ENCODE measurements around the gene GLO1. TPM values are rescaled to one million over a fixed set of nuclear protein-coding genes. Genes with fewer than 3 reads are reported as not detected.

The GLO1 gene
- total RNA-seq, 1 donor from 2014 or later: 129 TPM

DNA sequence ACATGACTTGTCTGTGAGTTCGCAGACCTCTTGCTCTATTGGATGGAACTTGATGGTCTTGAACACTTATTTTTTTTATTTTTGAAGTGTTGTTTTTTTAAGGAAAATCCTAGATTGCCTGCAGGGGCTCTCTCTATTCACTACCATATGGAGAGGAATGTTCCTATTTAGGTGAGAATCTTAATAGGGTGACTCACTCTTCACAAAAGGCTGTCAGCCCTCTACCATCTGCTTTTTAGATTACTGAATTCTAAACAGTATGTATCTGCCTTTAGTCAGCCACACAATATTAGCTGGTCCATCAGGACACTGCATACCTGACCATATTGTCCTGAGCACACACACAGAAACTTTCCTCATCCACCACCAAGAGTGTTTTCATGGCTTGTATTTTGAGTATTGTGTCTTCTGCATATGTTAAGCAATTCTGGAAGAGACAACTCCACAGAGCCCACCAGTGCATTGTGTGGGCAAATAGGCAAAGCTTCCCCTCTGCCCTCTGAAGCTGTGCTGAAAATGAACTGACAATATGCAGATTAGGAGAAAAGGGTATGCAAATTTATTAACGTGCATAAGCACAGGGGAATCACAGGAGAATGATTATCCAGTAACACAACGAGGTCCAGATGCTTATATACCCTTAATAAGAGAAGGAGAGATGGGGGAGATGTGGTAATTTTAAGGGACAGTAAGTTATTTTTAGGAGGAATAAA, 56.6 kb downstream of the GLO1 start:
- intact Hi-C loops (cut with micrococcal nuclease): no loop called here
- H3K4me3 Mint-ChIP-seq (ENCODE audit: low read depth): no peak overlapping the region
- no peaks in the 10 kb centered on the region for H3K27me3 Mint-ChIP-seq (ENCODE audit: low read depth)
- peaks cover 11% of the 10 kb centered on the region for H3K36me3 Mint-ChIP-seq (ENCODE audit: low read depth)
- H3K4me1 Mint-ChIP-seq (ENCODE audit: low read depth): peaks cover 17% of the 10 kb centered on the region
- no peak overlapping the region for H3K27ac Mint-ChIP-seq
- DNase-seq (ENCODE audit: low spot score): no peak
- H3K9me3 Mint-ChIP-seq: peaks cover 3% of the 10 kb centered on the region

- Mint-ChIP-seq H3K27me3 (ENCODE audit: low read depth) (no peaks in the 10 kb centered on the region), H3K9me3 (no peaks in the 10 kb centered on the region), H3K27ac (no peak overlapping the region), H3K4me1 (ENCODE audit: low read depth) (peaks cover 20% of the 10 kb centered on the region), H3K4me3 (ENCODE audit: low read depth) (no peak overlapping the region), H3K36me3 (ENCODE audit: low read depth) (peaks cover 5% of the 10 kb centered on the region)
- intact Hi-C loops (cut with micrococcal nuclease): no loop called here
- DNase-seq (ENCODE audit: low spot score): no peak
These were observed 58.0 kb downstream of the GLO1 start for GRCh38 chr6:38644951-38645350.

DNA sequence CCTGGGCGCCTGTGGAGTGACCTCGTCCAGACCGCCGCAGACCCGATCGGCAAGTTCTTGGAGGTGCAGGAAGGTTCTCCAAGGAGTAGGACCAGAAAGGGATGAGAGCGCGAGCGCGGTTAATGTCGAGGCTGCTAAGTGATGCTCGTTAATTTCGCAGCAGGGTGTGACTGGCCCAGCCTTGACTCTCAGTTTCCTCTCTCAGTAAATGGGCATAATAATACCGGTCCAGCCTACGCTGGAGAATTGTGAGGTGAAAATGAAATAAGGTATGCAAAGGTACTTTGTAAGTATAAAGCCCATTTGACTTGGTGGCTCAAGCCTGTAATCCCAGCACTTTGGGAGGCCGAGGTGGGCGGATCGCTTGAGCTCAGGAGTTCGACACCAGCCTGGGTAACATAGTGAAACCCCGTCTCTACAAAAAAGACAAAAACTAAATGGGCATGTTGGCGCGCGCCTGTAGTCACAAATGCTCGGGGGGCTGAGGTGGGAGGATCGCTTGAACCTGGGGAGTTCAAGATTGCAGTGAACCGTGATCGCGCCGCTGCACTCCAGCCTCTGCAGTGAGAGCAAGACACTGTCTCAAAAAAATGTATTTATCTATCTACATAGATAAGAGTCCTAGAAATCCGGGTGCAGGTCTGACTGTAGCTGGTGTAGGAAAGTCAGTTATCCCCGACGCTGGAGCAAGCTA, 62.6 kb downstream of the GLO1 start:
- Mint-ChIP-seq H3K27ac (peak overlapping the region; percentile 86), H3K9me3 (no peaks in the 10 kb centered on the region), H3K36me3 (ENCODE audit: low read depth) (no peaks in the 10 kb centered on the region), H3K4me1 (ENCODE audit: low read depth) (peaks cover 43% of the 10 kb centered on the region), H3K27me3 (ENCODE audit: low read depth) (no peaks in the 10 kb centered on the region), H3K4me3 (ENCODE audit: low read depth) (peak overlapping the region; percentile 89)
- intact Hi-C loops (cut with micrococcal nuclease): no loop called here
- no peak for DNase-seq (ENCODE audit: low spot score)

GRCh38 chr6:38639498-38640215, 63.3 kb downstream of the GLO1 start, which contains the start of gene BTBD9:
BTBD9 (minus strand) TSS chr6:38639929.
- no peaks in the 10 kb centered on the region for H3K27me3 Mint-ChIP-seq (ENCODE audit: low read depth)
- H3K36me3 Mint-ChIP-seq (ENCODE audit: low read depth): no peaks in the 10 kb centered on the region
- peak within 1 kb of the TSS; percentile 89 for H3K4me3 Mint-ChIP-seq (ENCODE audit: low read depth)
- H3K9me3 Mint-ChIP-seq: no peaks in the 10 kb centered on the region
- intact Hi-C loops (cut with micrococcal nuclease): loop anchor here (1.0 to 5.0 kb wide), 3 partner anchors 63 to 75 kb away; partner anchors contain the start of genes DNAH8 and GLO1
- H3K4me1 Mint-ChIP-seq (ENCODE audit: low read depth): peaks cover 44% of the 10 kb centered on the region
- peak within 1 kb of the TSS; percentile 86 for H3K27ac Mint-ChIP-seq
- peak; percentile 83 for DNase-seq (ENCODE audit: low spot score)

GRCh38 chr6:38638941-38639497, 63.9 kb downstream of the GLO1 start:
- no peaks in the 10 kb centered on the region for H3K36me3 Mint-ChIP-seq (ENCODE audit: low read depth)
- no peaks in the 10 kb centered on the region for H3K27me3 Mint-ChIP-seq (ENCODE audit: low read depth)
- H3K4me3 Mint-ChIP-seq (ENCODE audit: low read depth): peak overlapping the region; percentile 89
- intact Hi-C loops (cut with micrococcal nuclease): loop anchor here (1.0 to 5.0 kb wide), 3 partner anchors 63 to 76 kb away; partner anchors contain the start of genes DNAH8 and GLO1
- DNase-seq (ENCODE audit: low spot score): peak; percentile 44
- H3K27ac Mint-ChIP-seq: peak overlapping the region; percentile 79
- no peaks in the 10 kb centered on the region for H3K9me3 Mint-ChIP-seq
- peaks cover 48% of the 10 kb centered on the region for H3K4me1 Mint-ChIP-seq (ENCODE audit: low read depth)

DNA sequence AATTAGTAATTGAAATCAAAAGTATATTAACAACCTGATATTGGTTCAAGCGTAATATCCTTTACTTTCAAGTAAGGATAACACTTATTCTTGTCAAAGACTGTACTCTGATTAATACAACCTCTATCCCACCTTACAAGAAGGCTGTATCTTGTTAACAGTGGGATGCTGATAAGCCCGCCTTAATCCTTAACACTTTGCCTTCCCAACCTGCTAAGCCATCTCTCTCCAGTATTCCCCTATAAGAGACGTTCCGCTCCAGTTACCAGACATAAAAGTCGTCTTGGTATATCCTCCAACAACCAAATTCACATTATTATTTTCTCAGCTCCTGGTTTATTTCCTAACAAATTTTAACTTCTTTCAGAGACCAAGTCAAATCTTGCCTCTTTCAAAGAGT, 65.2 kb downstream of the GLO1 start:
- Mint-ChIP-seq H3K4me1 (ENCODE audit: low read depth) (peaks cover 48% of the 10 kb centered on the region), H3K9me3 (no peaks in the 10 kb centered on the region), H3K27me3 (ENCODE audit: low read depth) (no peaks in the 10 kb centered on the region), H3K4me3 (ENCODE audit: low read depth) (no peak overlapping the region), H3K27ac (no peak overlapping the region), H3K36me3 (ENCODE audit: low read depth) (no peaks in the 10 kb centered on the region)
- DNase-seq (ENCODE audit: low spot score): no peak
- intact Hi-C loops (cut with micrococcal nuclease): loop anchor here (2.0 to 5.0 kb wide), 2 partner anchors 65 to 77 kb away; partner anchors contain the start of genes DNAH8 and GLO1

DNA sequence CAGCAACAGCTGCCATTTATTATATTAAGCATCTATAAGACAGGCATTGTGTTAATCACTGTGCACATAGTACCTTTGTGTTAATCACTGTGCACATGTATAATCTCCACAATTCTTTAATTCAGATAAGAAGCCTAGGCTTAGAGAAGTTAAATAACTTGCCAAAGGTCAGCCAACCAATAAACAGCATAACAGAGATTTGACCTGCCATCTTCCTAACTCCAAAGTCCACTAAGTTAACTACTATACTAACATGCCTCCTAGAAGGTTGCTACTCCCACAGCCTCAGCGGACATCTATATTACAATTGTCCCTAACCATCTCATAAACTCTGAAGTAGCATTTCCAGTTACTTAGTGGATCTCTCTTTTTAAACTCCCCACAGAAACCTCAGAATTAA, 66.9 kb downstream of the GLO1 start:
- H3K9me3 Mint-ChIP-seq: no peaks in the 10 kb centered on the region
- H3K4me3 Mint-ChIP-seq (ENCODE audit: low read depth): no peak overlapping the region
- H3K4me1 Mint-ChIP-seq (ENCODE audit: low read depth): peaks cover 42% of the 10 kb centered on the region
- no peak overlapping the region for H3K27ac Mint-ChIP-seq
- intact Hi-C loops (cut with micrococcal nuclease): loop anchor here (5.0 kb wide), 1 partner anchor 66 kb away; the partner anchor contains the start of gene GLO1
- DNase-seq (ENCODE audit: low spot score): no peak
- H3K27me3 Mint-ChIP-seq (ENCODE audit: low read depth): no peaks in the 10 kb centered on the region
- H3K36me3 Mint-ChIP-seq (ENCODE audit: low read depth): no peaks in the 10 kb centered on the region

GRCh38 chr6:38634518-38634917, 68.4 kb downstream of the GLO1 start:
- no peaks in the 10 kb centered on the region for H3K27me3 Mint-ChIP-seq (ENCODE audit: low read depth)
- H3K9me3 Mint-ChIP-seq: no peaks in the 10 kb centered on the region
- DNase-seq (ENCODE audit: low spot score): no peak
- no peaks in the 10 kb centered on the region for H3K36me3 Mint-ChIP-seq (ENCODE audit: low read depth)
- no peak overlapping the region for H3K27ac Mint-ChIP-seq
- H3K4me1 Mint-ChIP-seq (ENCODE audit: low read depth): peaks cover 37% of the 10 kb centered on the region
- H3K4me3 Mint-ChIP-seq (ENCODE audit: low read depth): no peak overlapping the region
- intact Hi-C loops (cut with micrococcal nuclease): no loop called here

GRCh38 chr6:38632490-38632889, 70.5 kb downstream of the GLO1 start:
- H3K9me3 Mint-ChIP-seq: no peaks in the 10 kb centered on the region
- DNase-seq (ENCODE audit: low spot score): no peak
- no peak overlapping the region for H3K4me3 Mint-ChIP-seq (ENCODE audit: low read depth)
- H3K27me3 Mint-ChIP-seq (ENCODE audit: low read depth): no peaks in the 10 kb centered on the region
- H3K4me1 Mint-ChIP-seq (ENCODE audit: low read depth): peaks cover 24% of the 10 kb centered on the region
- intact Hi-C loops (cut with micrococcal nuclease): no loop called here
- no peaks in the 10 kb centered on the region for H3K36me3 Mint-ChIP-seq (ENCODE audit: low read depth)
- no peak overlapping the region for H3K27ac Mint-ChIP-seq

GRCh38 chr6:38631186-38631783, 71.7 kb downstream of the GLO1 start:
- Mint-ChIP-seq H3K27me3 (ENCODE audit: low read depth) (no peaks in the 10 kb centered on the region), H3K4me3 (ENCODE audit: low read depth) (no peak overlapping the region), H3K9me3 (no peaks in the 10 kb centered on the region), H3K4me1 (ENCODE audit: low read depth) (peaks cover 12% of the 10 kb centered on the region), H3K36me3 (ENCODE audit: low read depth) (no peaks in the 10 kb centered on the region), H3K27ac (no peak overlapping the region)
- intact Hi-C loops (cut with micrococcal nuclease): no loop called here
- DNase-seq (ENCODE audit: low spot score): no peak

Measured in activated T-helper 2 cell treated with anti-CD3 and anti-CD28 coated beads, Interferon-gamma antibody, Interleukin-2, Interleukin-4, amounts not matched to agents 10 μg/mL and 5 μg/mL and 100 μg/mL, durations not matched to agents 14 hours and 24 hours and 36 hours (primary cell).